ENCODE measurements around the gene RAP1GAP. TPM values are rescaled to one million over a fixed set of nuclear protein-coding genes. Genes with fewer than 3 reads are reported as not detected.

The RAP1GAP gene
- total and polyA plus RNA-seq, 9 of the 15 experiments (the other 6 are each of a cell fraction or from before 2014, with no cell fraction given), result 0.29 to 30.2 (median 19.2) TPM

GRCh38 chr1:21607549-21608529 lies 61.3 kb downstream of the RAP1GAP start (continued):
- no peak for TF ChIP-seq CBX5 (IDR thresholded peaks at IDR 0.05; ENCODE audit: borderline replicate concordance, low read depth)
- peak; percentile 48 for TF ChIP-seq SETDB1 (IDR thresholded peaks at IDR 0.05; ENCODE audit: low read length)
- TF ChIP-seq, protein P1, sequence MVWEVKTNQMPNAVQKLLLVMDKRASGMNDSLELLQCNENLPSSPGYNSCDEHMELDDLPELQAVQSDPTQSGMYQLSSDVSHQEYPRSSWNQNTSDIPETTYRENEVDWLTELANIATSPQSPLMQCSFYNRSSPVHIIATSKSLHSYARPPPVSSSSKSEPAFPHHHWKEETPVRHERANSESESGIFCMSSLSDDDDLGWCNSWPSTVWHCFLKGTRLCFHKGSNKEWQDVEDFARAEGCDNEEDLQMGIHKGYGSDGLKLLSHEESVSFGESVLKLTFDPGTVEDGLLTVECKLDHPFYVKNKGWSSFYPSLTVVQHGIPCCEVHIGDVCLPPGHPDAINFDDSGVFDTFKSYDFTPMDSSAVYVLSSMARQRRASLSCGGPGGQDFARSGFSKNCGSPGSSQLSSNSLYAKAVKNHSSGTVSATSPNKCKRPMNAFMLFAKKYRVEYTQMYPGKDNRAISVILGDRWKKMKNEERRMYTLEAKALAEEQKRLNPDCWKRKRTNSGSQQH (CRISPR knock-in tag; IDR thresholded peaks at IDR 0.05), result peak; percentile 58; the same call in 1 of the 2 replicates
- TF ChIP-seq ZNF143 (CRISPR knock-in tag; IDR thresholded peaks at IDR 0.05), result no peak; the same call in 1 of the 2 replicates
- peak in 1 of 2 experiments; percentile 9; a peak in 1 of 4 replicates for TF ChIP-seq RAD21 (CRISPR knock-in tag; conservative IDR thresholded peaks at IDR 0.05 in 1 of 2, IDR thresholded peaks at IDR 0.05 in 1 of 2)
- no peak for TF ChIP-seq FOSL1 (tag; conservative IDR thresholded peaks at IDR 0.05)
- TF ChIP-seq PHF20 (IDR thresholded peaks at IDR 0.05; ENCODE audit: partially characterized antibody), result no peak
- TF ChIP-seq, protein P2, sequence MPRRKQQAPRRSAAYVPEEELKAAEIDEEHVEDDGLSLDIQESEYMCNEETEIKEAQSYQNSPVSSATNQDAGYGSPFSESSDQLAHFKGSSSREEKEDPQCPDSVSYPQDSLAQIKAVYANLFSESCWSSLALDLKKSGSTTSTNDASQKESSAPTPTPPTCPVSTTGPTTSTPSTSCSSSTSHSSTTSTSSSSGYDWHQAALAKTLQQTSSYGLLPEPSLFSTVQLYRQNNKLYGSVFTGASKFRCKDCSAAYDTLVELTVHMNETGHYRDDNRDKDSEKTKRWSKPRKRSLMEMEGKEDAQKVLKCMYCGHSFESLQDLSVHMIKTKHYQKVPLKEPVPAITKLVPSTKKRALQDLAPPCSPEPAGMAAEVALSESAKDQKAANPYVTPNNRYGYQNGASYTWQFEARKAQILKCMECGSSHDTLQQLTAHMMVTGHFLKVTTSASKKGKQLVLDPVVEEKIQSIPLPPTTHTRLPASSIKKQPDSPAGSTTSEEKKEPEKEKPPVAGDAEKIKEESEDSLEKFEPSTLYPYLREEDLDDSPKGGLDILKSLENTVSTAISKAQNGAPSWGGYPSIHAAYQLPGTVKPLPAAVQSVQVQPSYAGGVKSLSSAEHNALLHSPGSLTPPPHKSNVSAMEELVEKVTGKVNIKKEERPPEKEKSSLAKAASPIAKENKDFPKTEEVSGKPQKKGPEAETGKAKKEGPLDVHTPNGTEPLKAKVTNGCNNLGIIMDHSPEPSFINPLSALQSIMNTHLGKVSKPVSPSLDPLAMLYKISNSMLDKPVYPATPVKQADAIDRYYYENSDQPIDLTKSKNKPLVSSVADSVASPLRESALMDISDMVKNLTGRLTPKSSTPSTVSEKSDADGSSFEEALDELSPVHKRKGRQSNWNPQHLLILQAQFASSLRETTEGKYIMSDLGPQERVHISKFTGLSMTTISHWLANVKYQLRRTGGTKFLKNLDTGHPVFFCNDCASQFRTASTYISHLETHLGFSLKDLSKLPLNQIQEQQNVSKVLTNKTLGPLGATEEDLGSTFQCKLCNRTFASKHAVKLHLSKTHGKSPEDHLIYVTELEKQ (CRISPR knock-in tag; IDR thresholded peaks at IDR 0.05), result no peak
- TF ChIP-seq HLTF (IDR thresholded peaks at IDR 0.05), result no peak
- TF ChIP-seq IRF2 (CRISPR knock-in tag; IDR thresholded peaks at IDR 0.05), result no peak
- TF ChIP-seq CREBBP (IDR thresholded peaks at IDR 0.05; ENCODE audit: low read depth, low read length), result no peak
- TF ChIP-seq MEF2A (IDR thresholded peaks at IDR 0.05; ENCODE audit: control insufficient read depth, low read depth, low read length), result no peak
- TF ChIP-seq ELK3 (CRISPR knock-in tag; IDR thresholded peaks at IDR 0.05), result no peak
- peak; percentile 82 for TF ChIP-seq POLR2A (conservative IDR thresholded peaks at IDR 0.05)
- TF ChIP-seq ZNF384 (IDR thresholded peaks at IDR 0.05; ENCODE audit: low read depth, low read length), result no peak
- no peak for TF ChIP-seq PPARD (CRISPR knock-in tag; IDR thresholded peaks at IDR 0.05)
- TF ChIP-seq MTA3 (IDR thresholded peaks at IDR 0.05; ENCODE audit: borderline replicate concordance), result peak; percentile 1; the same call in 1 of the 2 replicates
- TF ChIP-seq, protein P3, sequence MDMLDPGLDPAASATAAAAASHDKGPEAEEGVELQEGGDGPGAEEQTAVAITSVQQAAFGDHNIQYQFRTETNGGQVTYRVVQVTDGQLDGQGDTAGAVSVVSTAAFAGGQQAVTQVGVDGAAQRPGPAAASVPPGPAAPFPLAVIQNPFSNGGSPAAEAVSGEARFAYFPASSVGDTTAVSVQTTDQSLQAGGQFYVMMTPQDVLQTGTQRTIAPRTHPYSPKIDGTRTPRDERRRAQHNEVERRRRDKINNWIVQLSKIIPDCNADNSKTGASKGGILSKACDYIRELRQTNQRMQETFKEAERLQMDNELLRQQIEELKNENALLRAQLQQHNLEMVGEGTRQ (CRISPR knock-in tag; IDR thresholded peaks at IDR 0.05), result no peak
- no peak for TF ChIP-seq SMARCE1 (IDR thresholded peaks at IDR 0.05)
- TF ChIP-seq, protein P4, sequence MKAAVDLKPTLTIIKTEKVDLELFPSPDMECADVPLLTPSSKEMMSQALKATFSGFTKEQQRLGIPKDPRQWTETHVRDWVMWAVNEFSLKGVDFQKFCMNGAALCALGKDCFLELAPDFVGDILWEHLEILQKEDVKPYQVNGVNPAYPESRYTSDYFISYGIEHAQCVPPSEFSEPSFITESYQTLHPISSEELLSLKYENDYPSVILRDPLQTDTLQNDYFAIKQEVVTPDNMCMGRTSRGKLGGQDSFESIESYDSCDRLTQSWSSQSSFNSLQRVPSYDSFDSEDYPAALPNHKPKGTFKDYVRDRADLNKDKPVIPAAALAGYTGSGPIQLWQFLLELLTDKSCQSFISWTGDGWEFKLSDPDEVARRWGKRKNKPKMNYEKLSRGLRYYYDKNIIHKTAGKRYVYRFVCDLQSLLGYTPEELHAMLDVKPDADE (conservative IDR thresholded peaks at IDR 0.05; ENCODE audit: control insufficient read depth, low read depth, low read length), result no peak

All from K562 (cell line).